Superior temporal gyrus (tissue), 1 donor: ENCODE results near the gene ARHGEF37.
A peak's percentile ranks its signal among the peaks of the same experiment; 100 is the strongest.
"Not testable (repeated sequence)": the region's sequence is repeated elsewhere in the genome, so short reads cannot be mapped to it uniquely, and the experiment has no call there.

Source experiments
- DNase-seq: peaks from one replicate; pipeline ENCODE4 v3.0.0-alpha.2; 2016; ENCODE audit errors: extremely low spot score

Gene ARHGEF37

GRCh38 chr5:149567226-149567625 is 14.1 kb upstream of the ARHGEF37 start:
- DNase-seq = no peak

- no peak for DNase-seq
Measured at GRCh38 chr5:149572170-149572569, 9.1 kb upstream of the ARHGEF37 start.

GRCh38 chr5:149572576-149573231 is 8.6 kb upstream of the ARHGEF37 start:
- DNase-seq = no peak

- no peak for DNase-seq
Measured at GRCh38 chr5:149575131-149575530, 6.2 kb upstream of the ARHGEF37 start.

- no peak for DNase-seq
Measured at GRCh38 chr5:149576021-149576420, 5.3 kb upstream of the ARHGEF37 start.

GRCh38 chr5:149578896-149579295 is 2.4 kb upstream of the ARHGEF37 start:
- no peak for DNase-seq

- peak; percentile 57 for DNase-seq
Measured at GRCh38 chr5:149580808-149581191, 498 bp upstream of the ARHGEF37 start.

- DNase-seq = peak; percentile 73
Measured at GRCh38 chr5:149581931-149582768, 852 bp downstream of the ARHGEF37 start.

- peak; percentile 93 for DNase-seq
Measured at GRCh38 chr5:149583394-149583793, 2.1 kb downstream of the ARHGEF37 start.

- DNase-seq = peak; percentile 46
Measured at GRCh38 chr5:149584121-149584520, 2.8 kb downstream of the ARHGEF37 start.

GRCh38 chr5:149585910-149586309 is 4.6 kb downstream of the ARHGEF37 start:
- DNase-seq = no peak

GRCh38 chr5:149586708-149587318 is 5.5 kb downstream of the ARHGEF37 start:
- DNase-seq = no peak

GRCh38 chr5:149588936-149589335 is 7.6 kb downstream of the ARHGEF37 start:
- no peak for DNase-seq

GRCh38 chr5:149593370-149593769 is 12.1 kb downstream of the ARHGEF37 start:
- no peak for DNase-seq

- DNase-seq = no peak
Measured at GRCh38 chr5:149594206-149594895, 13.1 kb downstream of the ARHGEF37 start.

GRCh38 chr5:149595105-149595504 is 13.8 kb downstream of the ARHGEF37 start:
- not testable (repeated sequence) for DNase-seq

- DNase-seq = no peak
Measured at GRCh38 chr5:149596712-149597111, 15.4 kb downstream of the ARHGEF37 start.

GRCh38 chr5:149597618-149598017 is 16.3 kb downstream of the ARHGEF37 start:
- no peak for DNase-seq

- DNase-seq = not testable (repeated sequence)
Measured at GRCh38 chr5:149598234-149598633, 16.9 kb downstream of the ARHGEF37 start.

GRCh38 chr5:149598966-149599365 is 17.7 kb downstream of the ARHGEF37 start:
- no peak for DNase-seq

- DNase-seq = no peak
Measured at GRCh38 chr5:149599375-149599774, 18.1 kb downstream of the ARHGEF37 start.

GRCh38 chr5:149600932-149601331 is 19.6 kb downstream of the ARHGEF37 start:
- DNase-seq = no peak
